Tibial artery (tissue), 4 donors: ENCODE results near the gene BLM.

ENCODE experiments used
- DNase-seq, 2 donors: peaks; one replicate each; pipeline ENCODE4 v3.0.0-alpha.2; 2019
- H3K27ac ChIP-seq, 2 donors: fragments of 200-600 bp; sonication (generic) in 1 of 2; 1 replicate in 1 of 2; 2 replicates in 1 of 2; pipeline ENCODE4 v1.5.1; 2018 to 2019; ENCODE audit warnings: mild to moderate bottlenecking in 1 of 2
- H3K27me3 ChIP-seq, 2 donors: fragments of 200-600 bp; sonication (generic) in 1 of 2; one replicate each; pipeline versions ENCODE4 v1.5.1 to v1.6.0; 2016 to 2019
- H3K36me3 ChIP-seq, 3 donors: fragments of 200-600 bp; sonication (generic) in 2 of 3; one replicate each; pipeline ENCODE4 v1.5.1; 2016 to 2019; ENCODE audit warnings: mild to moderate bottlenecking in 2 of 3
- H3K4me1 ChIP-seq, 4 donors: fragments of 200-600 bp; sonication (generic) in 2 of 4; 1 replicate in 3 of 4; 2 replicates in 1 of 4; pipeline ENCODE4 v1.5.1; 2016 to 2019
- H3K4me3 ChIP-seq, 2 donors: fragments of 200-600 bp; sonication (generic) in 1 of 2; 1 replicate in 1 of 2; 2 replicates in 1 of 2; pipeline ENCODE4 v1.5.1; 2018 to 2019; ENCODE audit warnings: mild to moderate bottlenecking in 2 of 2
- H3K9me3 ChIP-seq, 3 donors: fragments of 200-600 bp; sonication (generic) in 1 of 3; one replicate each; pipeline ENCODE4 v1.5.1; 2016 to 2019
- CTCF ChIP-seq, 2 experiments: fragments of 200-600 bp in 1 of 2; fragments of 450-650 bp in 1 of 2; IDR thresholded peaks; one replicate each; pipeline ENCODE4 v1.5.1; 2017 to 2019; ENCODE audit warnings: antibody characterized with exemption in 2 of 2, mild to moderate bottlenecking in 1 of 2, moderate library complexity in 1 of 2
- intact Hi-C: fragments of 100-400 bp; cut with DNase I; formaldehyde crosslinking; loops from one replicate; pipeline ENCODE4 v1.15.0; 2023; ENCODE audit warnings: low total_unique reads

BLM gene

GRCh38 chr15:90818251-90819210, 101.4 kb downstream of the BLM start:
- Histone ChIP-seq H3K36me3 (no peaks in the 10 kb centered on the region), H3K27ac (no peak overlapping the region), H3K4me3 (no peak overlapping the region), H3K9me3 (no peaks in the 10 kb centered on the region), H3K27me3 (peaks cover 0 to 3% of the 10 kb centered on the region in 2 donors), H3K4me1 (peaks cover 0 to 12% (median 0%) of the 10 kb centered on the region in 4 donors)
- intact Hi-C loops = no loop called here
- DNase-seq = no peak
- no peak for TF ChIP-seq CTCF (IDR thresholded peaks at IDR 0.05)

GRCh38 chr15:90819390-90819789, 102.2 kb downstream of the BLM start:
- Histone ChIP-seq H3K4me1 (peaks cover 0 to 4% (median 0%) of the 10 kb centered on the region in 4 donors), H3K27me3 (peaks cover 0 to 3% of the 10 kb centered on the region in 2 donors), H3K4me3 (no peak overlapping the region), H3K36me3 (no peaks in the 10 kb centered on the region), H3K9me3 (no peaks in the 10 kb centered on the region), H3K27ac (no peak overlapping the region)
- intact Hi-C loops = no loop called here
- no peak for DNase-seq
- no peak for TF ChIP-seq CTCF (IDR thresholded peaks at IDR 0.05)

- no peak for DNase-seq
- no peak overlapping the region for H3K27ac ChIP-seq
- TF ChIP-seq CTCF (IDR thresholded peaks at IDR 0.05) = no peak
These were observed 102.7 kb downstream of the BLM start for GRCh38 chr15:90819850-90820249.

GRCh38 chr15:90820481-90820880, 103.3 kb downstream of the BLM start:
- no peak for TF ChIP-seq CTCF (IDR thresholded peaks at IDR 0.05)
- DNase-seq = no peak
- Histone ChIP-seq H3K9me3 (no peaks in the 10 kb centered on the region), H3K27ac (no peak overlapping the region), H3K4me3 (no peak overlapping the region), H3K4me1 (no peaks in the 10 kb centered on the region), H3K27me3 (peaks cover 0 to 3% of the 10 kb centered on the region in 2 donors), H3K36me3 (no peaks in the 10 kb centered on the region)
- intact Hi-C loops = no loop called here

More at GRCh38 chr15:90819850-90820249, 102.7 kb downstream of the BLM start:
- Histone ChIP-seq H3K4me1 (no peaks in the 10 kb centered on the region), H3K9me3 (no peaks in the 10 kb centered on the region), H3K36me3 (no peaks in the 10 kb centered on the region), H3K27me3 (peaks cover 0 to 3% of the 10 kb centered on the region in 2 donors), H3K4me3 (no peak overlapping the region)
- intact Hi-C loops = no loop called here

- TF ChIP-seq CTCF (IDR thresholded peaks at IDR 0.05) = no peak
- Histone ChIP-seq H3K36me3 (no peaks in the 10 kb centered on the region), H3K4me3 (no peak overlapping the region), H3K4me1 (no peaks in the 10 kb centered on the region), H3K9me3 (no peaks in the 10 kb centered on the region), H3K27me3 (peaks cover 0 to 3% of the 10 kb centered on the region in 2 donors), H3K27ac (no peak overlapping the region)
- intact Hi-C loops = no loop called here
- no peak for DNase-seq
These were observed 105.2 kb downstream of the BLM start for GRCh38 chr15:90822204-90822955.
